HG02678 (cell line): ENCODE data around the gene ENO2.

Experiments used
- ATAC-seq: cut with Tn5 transposase; IDR thresholded peaks from one replicate; pipeline ENCODE4 v1.9.1; 2021; ENCODE audit warnings: mild to moderate bottlenecking, moderate library complexity; ENCODE audit not compliant: unreplicated experiment

ENO2 gene

DNA sequence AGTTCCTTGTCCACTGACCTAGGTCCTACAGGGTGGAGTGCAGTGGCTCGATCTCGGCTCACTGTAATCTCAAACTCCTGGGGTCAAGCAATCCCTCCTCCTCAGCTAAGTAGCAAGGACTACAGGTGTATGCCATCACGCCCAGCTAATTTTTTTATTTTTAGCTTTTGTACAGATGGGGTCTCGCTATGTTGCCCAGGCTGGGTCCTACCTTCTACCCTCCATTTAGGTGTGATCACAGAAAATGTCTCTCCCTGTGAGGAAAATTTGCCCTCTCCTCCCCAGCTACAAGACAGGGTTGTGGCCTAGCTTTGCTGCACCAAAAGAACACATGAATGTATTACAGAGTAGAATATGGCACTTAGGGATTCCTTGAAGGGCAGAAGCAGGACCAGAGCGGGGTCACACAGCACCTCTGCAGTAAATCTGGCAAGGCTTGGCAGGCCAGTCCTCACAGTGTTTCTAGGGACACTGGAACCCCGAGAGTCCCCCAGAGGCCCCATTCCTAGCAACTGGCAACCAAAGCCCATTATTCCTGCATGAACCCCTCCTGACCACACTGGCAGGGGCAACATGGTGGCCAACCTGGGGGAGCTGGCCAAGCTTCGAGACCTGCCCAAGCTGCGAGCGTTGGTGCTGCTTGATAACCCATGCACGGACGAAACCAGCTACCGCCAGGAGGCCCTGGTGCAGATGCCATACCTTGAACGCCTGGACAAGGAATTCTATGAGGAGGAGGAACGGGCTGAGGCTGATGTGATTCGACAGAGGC, 2.0 kb upstream of the ENO2 start:
- ATAC-seq: no peak

DNA sequence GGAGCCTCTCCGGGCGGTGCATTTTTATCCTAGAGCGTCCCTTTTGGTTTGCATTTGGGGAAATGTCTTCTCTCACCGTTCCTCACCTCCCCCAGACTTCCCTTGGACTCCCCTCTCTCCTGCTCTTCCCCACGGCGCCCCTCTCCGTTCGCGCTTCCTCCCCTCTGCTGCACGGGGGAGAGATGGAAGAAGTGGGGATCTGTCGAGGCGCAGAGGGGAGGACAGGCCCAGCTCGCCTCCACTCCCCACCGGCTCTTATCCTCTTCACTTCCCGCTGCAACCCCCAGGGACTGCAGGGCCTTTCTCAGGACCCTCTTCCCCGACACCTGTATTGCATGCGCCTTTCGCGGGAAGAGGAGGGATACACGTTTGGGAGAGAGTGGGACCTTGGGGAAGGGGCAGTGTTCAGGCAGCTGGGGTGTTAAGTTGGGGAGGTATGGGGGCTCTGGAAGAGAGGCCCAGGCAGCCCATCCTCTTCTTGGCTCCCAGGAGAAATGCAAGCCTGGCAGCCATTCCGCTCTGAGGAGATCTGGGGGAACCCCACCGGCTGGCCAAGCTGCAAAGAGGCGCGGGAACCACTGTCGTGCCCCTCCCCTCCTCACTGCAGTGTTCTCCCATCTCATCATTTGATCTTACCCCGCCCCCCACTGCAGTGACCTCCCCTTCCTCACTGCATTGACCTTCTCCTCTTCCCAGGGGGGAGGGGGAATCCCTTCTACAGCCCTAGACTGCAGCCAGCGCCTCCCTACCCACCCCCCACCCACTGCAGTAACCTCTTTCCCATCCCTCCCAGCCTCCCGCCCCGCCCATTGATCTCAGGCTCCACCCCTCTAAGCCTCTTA, 788 bp downstream of the ENO2 start:
- no peak for ATAC-seq

DNA sequence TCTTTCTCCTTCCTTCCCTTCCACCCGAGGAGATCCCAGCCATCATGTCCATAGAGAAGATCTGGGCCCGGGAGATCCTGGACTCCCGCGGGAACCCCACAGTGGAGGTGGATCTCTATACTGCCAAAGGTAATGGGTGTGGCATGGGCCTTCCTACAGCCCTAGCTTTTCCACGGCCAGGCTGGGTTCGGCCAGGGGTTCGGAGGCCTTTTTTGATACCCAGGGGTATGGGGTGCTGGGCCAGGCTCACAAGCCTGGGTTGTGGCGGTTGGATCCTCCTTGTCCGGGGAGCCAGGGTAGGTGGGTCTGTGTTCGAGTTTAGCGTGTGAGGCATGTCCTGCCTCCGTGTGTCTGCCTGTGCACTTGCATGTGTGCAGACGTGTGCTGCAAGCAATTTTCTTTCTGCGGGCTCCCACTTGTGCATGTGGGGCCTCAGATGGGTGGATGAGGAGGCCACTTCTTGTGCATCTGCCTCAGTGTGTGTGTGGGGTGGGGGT, 1.5 kb downstream of the ENO2 start:
- no peak for ATAC-seq

DNA sequence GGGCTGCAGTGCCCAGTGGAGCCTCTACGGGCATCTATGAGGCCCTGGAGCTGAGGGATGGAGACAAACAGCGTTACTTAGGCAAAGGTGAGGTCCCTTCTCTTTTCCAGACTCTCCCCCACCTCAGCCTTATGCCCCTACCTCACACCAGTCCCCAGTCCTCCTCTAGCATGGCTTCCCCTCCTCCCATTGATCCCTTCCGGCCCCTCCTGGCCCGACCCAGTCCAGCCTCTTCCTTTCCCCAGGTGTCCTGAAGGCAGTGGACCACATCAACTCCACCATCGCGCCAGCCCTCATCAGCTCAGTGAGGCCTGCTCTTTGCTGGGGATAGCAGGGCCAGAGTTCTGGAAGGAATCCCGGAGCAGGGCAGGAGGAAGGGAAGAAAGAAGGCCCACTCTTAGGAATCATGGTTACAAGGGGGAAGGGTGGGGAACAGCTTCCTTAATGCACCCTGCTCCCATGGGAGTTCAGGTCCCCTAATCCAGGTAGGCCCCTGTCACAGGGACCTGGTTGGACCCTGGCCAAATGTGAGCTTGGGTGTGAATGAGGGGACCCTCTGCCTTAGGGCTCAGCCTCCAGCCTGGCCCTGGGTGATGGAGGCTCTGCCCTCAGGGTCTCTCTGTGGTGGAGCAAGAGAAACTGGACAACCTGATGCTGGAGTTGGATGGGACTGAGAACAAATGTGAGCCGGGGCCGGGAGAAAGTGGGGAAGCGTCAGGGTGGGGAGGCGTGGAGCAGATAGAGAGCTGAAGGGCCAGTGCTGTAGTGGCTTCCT, 2.2 kb downstream of the ENO2 start:
- ATAC-seq: no peak

DNA sequence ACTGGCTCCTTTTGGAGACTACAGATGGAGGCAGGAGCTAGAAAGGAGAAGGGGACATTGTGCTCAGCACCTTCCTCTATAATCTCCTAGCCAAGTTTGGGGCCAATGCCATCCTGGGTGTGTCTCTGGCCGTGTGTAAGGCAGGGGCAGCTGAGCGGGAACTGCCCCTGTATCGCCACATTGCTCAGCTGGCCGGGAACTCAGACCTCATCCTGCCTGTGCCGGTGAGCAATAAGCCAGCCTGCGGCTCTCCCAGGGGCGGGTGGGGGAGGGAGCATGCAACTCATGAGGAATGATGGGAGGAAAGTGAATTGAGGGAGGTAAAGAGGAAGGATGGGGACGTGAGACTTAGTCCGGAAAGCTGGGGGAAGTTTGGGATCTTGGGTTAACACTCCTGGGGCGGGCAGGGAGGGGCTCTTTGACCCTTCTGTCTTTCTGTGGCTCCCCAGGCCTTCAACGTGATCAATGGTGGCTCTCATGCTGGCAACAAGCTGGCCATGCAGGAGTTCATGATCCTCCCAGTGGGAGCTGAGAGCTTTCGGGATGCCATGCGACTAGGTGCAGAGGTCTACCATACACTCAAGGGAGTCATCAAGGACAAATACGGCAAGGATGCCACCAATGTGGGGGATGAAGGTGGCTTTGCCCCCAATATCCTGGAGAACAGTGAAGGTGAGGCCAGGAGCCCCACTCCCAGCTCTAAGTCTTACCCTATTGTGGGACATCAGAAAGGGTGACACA, 3.3 kb downstream of the ENO2 start:
- ATAC-seq: no peak

DNA sequence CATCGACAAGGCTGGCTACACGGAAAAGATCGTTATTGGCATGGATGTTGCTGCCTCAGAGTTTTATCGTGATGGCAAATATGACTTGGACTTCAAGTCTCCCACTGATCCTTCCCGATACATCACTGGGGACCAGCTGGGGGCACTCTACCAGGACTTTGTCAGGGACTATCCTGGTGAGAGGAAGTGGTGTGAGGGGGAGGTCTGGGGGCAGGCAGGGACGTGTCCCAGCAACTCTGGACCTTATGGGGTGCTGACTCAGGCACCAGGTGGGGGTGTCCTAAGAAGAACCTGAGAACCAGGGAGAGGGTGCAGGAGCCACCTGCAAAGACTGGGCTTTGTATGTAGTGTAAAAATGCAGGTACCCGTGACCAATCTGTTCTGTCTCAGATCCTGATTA, 5.2 kb downstream of the ENO2 start:
- no peak for ATAC-seq

DNA sequence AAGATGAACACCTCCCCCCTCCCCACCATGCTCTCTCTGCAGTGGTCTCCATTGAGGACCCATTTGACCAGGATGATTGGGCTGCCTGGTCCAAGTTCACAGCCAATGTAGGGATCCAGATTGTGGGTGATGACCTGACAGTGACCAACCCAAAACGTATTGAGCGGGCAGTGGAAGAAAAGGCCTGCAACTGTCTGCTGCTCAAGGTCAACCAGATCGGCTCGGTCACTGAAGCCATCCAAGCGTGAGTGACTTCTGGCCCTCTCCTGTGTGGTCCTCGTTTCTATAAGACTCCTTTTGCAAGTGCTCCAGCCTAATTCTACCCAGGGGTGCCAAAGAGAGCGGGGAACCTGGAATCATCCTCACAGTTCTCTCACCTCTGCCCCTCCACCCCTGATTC, 7.2 kb downstream of the ENO2 start:
- no peak for ATAC-seq

DNA sequence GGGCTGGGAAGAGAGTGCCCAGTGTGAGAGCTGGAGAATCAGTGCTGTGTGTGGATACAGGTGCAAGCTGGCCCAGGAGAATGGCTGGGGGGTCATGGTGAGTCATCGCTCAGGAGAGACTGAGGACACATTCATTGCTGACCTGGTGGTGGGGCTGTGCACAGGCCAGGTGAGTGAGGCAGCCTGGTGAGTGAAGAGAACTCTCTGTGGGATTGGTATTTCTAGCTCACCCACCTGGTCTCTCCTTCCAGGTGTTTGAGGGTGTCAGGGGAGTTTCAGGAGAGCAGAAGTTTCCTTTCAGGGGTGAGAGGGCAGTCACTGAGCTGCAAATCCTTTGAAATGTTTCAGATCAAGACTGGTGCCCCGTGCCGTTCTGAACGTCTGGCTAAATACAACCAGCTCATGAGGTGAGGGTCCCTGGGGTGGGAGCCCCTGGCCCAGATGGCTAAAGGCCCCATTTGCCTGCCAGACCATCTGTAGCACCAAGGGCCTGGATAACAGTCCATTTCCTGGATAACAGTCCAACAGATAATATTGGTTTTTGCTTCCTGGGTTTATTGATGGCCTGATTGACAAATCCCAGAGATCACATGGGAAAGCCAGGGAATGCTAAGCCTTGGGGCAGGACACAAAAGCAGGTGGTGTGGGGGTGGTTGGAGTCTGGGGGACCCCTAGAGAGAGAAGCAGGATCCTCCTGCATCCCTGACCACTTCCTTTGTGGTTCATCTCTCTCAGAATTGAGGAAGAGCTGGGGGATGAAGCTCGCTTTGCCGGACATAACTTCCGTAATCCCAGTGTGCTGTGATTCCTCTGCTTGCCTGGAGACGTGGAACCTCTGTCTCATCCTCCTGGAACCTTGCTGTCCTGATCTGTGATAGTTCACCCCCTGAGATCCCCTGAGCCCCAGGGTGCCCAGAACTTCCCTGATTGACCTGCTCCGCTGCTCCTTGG, 7.9 kb downstream of the ENO2 start:
- ATAC-seq: peak; percentile 39

DNA sequence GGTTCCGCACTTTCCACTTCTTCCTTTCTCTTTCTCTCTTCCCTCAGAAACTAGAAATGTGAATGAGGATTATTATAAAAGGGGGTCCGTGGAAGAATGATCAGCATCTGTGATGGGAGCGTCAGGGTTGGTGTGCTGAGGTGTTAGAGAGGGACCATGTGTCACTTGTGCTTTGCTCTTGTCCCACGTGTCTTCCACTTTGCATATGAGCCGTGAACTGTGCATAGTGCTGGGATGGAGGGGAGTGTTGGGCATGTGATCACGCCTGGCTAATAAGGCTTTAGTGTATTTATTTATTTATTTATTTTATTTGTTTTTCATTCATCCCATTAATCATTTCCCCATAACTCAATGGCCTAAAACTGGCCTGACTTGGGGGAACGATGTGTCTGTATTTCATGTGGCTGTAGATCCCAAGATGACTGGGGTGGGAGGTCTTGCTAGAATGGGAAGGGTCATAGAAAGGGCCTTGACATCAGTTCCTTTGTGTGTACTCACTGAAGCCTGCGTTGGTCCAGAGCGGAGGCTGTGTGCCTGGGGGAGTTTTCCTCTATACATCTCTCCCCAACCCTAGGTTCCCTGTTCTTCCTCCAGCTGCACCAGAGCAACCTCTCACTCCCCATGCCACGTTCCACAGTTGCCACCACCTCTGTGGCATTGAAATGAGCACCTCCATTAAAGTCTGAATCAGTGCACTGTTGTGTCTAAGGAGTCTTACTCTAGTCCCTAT, 8.8 kb downstream of the ENO2 start:
- ATAC-seq: no peak

DNA sequence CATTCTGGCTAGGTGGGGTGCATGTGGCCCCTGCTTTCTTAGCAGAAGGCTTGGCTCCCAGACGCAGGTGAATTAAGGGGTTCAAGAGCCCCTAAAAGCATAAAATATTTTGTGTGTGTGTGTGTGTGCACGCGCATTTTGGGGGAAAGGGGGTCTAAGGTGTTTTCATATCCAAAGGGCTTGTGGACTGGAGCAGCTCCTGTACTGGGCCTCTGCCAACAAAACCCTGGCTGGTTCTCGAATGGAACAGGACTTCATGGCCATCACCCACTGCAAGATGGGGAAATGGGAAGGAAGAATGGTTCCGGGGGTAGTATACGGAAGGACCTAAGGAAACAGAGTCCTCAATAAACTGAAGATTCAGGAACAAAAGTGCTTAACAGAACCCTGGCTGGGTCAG, 9.5 kb downstream of the ENO2 start:
- no peak for ATAC-seq

DNA sequence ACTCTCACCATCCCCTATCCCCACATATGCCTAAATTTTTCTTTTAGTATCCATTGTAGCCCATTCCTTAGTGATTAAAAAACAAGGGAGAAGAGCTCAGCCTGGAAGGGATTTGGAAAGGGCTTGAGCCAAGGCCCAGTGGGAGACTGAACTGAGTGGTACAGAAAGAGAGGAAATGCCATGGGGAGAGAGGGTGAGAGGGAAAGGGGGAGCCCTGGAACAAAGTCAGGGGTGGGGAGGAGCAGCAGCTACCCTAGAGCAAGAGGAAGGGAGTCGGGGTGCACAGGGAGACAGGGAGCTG, 10.8 kb downstream of the ENO2 start:
- no peak for ATAC-seq

DNA sequence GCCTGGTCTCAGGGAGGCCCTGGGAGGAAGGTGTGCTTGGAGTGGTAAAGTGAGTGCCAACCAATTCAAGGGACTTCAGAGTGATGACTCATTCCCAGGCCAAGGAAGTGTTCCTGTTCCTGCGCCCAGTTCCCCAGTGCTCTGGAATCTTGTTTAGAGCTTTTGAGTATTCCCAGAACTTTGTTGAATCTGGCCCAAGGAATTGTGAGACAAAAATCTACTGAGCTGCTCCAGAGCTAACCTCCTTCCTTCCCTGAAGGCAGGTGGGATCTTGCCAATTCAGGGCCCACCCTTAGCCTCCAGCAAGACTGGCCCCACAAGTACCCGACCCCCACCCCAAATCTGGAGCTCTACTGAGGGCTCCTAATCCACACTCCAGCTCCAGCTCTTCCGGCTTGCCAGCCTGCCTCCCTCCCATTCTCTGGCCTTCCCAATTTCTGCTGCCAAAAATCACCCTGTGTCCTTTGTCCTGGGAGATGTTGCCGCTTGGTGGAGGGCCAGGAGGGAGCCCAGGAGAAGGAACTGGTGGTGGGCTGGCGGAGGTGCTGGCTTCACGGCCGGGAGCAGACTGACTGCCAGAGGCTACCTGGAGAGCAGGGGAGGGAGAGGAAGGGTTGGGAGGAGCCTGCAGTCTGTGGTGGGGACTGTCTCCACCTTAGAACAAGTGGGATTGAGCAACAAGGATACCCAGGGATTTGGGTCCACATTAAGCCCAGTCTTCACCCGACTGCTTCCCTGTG, 11.3 kb downstream of the ENO2 start:
- ATAC-seq: no peak

DNA sequence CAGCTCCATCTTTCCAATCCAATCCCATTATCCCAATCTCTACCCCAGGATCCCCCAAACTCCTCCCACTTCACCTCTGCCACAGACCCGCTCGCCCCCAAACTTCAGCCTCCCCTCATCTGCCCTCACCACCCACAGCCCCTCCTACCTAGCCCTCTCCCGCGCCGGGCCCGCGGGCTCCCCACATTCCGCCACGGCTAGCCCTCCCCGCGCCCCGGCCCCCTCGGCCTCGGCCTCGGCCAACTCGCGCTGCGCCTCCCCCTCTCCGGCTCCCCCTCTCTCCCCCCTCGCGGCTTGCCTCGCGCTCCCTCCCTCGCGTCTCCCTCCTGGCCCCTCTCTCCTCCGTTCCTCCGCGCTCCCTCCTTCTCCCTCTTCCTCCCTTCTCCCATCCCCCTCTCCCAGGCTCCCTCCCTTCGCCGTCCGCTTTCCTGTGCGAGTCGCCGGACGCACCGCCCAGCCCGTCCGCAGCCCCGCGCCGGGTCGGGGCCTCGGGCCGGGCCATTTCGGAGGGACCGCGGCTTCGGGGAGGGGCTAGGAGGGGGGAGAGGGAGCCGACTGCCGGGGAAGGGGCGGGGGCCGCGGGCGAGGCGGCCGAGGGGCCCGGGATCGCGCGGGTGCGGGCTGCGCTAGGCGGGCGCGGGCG, 13.1 kb downstream of the ENO2 start, which contains the start of gene ATN1:
Gene ATN1, plus strand, starts transcription at position 581 of the 643 bp plus-strand sequence. CDS start 6,043 bp downstream, outside the sequence.
- no peak for ATAC-seq

DNA sequence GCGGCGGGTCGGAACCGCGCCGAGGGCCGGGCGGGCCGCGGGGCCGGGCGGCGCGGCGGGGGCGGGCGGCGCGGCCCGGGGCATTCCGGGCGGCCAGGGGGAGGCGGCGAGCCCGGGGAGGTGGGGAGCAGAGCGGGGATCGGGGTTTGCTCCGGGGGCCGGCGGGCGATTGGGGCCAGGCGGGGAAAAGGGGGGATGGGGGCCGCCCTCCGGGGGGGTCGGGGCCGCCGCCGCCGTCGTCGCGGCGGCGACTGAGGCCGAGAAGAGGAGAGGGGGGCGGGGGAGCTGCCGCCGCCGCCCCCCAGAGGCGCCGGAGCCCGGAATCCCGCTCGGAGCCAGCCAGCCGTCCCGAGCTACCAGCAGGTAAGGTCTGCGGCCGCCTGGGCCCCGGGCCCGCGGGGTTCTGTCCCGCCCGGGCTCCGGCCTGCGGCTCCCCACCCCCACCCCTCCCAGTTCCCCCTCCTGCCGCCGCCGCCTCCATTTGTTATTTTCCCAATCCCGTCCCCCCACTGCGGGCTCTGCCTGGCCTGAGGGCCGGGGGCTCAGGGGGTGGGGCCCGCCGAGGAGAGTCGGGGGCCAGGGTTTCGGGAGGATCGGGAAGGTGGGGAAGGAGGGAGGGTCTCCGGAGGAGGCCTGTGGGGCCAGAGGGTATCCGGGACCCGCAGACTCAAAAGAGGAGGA, 13.8 kb downstream of the ENO2 start:
- no peak for ATAC-seq

DNA sequence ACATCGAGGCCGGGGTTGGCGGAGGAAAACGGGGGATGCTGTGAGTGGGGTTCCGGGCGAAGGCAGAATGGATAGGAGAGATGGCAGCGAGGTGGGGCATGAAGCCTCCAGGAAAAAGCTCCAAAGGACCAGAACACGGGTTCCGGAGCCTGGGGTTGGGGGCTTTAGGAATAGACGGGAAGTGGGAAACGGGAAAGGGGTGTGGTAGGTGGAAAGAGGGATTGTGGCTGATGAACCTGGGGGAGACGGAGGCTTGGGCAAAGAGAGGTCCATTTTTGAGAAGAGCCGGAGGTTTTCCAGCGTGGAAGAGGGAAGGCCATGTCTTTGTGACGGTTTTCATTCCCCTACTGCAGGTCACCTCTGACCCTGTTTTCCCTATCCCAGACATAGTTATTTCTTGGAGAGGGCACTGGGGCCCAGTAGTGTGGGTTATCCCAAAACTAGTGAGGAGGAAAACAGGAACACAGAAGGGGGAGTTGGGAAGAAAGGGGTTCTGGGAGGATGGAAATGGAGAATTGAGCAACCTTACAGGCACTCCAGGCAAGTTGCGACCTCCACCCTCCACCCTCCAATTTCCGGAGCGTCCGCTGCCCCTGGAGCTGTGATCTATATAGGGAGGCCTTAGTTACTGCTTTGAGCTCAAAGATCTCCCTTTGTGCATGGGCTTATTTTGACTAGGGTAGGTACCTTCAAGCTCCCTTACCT, 14.5 kb downstream of the ENO2 start:
- ATAC-seq: no peak
